GM21576 (cell line): ENCODE data around the gene CARM1.
"Not testable (repeated sequence)": the region's sequence is repeated elsewhere in the genome, so short reads cannot be mapped to it uniquely, and the experiment has no call there.

ENCODE experiments used
- ATAC-seq: cut with Tn5 transposase; IDR thresholded peaks from one replicate; pipeline ENCODE4 v1.9.1; 2021; ENCODE audit warnings: mild to moderate bottlenecking, moderate library complexity; ENCODE audit not compliant: unreplicated experiment

The CARM1 gene

GRCh38 chr19:10846500-10847202 is 24.7 kb upstream of the CARM1 start:
- no peak for ATAC-seq

- ATAC-seq: no peak
Observed at GRCh38 chr19:10848230-10848856, 23.0 kb upstream of the CARM1 start, which contains the start of gene C19orf38. Gene C19orf38 (plus strand): TSS chr19:10848415. CDS start chr19:10848509, 94 bp downstream.

GRCh38 chr19:10850631-10851030 is 20.7 kb upstream of the CARM1 start:
- no peak for ATAC-seq

DNA sequence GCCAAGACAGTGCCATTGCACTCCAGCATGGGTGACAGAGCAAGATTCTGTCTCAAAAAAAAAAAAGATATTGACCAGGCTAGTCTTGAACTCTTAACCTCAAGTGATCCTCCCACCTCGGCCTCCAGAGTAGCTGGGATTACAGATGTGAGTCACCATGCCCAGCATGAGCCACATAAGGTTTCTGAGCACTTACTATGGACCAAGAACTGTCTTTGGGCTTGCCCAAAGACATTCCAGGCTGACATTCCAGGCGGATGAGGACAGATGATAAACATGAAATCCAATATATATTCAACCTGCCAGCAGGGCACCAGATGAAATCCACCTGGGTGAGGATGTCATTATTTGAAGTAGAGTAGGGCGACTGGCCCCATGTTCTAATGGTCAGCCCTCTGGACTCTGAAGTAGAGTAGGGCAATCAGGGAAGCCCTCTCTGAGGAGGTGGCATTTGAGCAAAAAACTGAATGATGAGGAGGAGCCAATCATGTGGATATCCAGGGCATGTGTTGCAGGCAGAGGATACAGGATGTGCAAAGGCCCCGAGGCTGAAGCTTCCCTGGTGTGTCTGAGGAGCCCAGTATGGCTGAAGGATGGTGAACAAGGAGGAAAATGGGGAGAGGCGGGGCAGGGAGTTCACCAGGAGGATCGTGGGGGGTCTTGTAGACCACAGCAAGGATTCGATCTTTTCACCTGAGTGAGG is 19.1 kb upstream of the CARM1 start:
- no peak for ATAC-seq

GRCh38 chr19:10852941-10853340 is 18.4 kb upstream of the CARM1 start:
- no peak for ATAC-seq

DNA sequence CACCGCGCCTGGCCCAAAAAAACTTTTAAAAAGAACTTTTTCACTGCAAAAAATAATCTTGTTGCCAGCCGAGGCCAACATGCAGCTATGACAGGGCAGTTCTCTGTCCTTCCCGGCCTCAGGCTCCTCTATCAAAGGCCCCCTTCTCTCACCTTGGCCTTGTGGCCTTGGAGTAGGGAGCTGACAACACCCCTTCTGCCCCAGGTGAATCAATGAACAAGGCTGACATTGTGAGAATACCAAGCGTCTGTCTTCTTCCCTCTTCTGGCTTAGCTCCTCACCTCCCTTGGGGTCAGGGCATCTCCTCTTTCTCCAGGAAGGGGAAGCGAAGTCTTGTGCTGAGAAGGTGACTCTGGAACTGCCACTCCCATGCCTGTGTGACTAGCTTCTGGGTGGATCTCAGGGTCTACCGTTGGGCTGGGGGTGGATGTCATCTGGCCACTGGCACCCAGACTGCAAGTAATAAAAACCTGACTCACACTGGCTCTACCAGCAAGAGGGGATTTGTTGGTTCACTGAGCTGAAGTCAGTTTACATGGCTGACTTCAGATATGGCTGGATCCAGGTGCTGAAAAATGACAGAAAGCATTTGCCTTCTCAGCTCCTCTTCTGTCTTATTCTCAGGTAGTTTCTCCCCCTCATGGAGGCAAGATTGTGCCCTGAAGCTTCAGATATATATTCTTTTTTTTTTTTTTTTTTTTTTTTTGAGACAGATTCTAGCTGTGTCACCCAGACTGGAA is 16.8 kb upstream of the CARM1 start:
- no peak for ATAC-seq

- no peak for ATAC-seq
Observed at GRCh38 chr19:10855879-10856522, 15.4 kb upstream of the CARM1 start.

GRCh38 chr19:10856899-10857298 is 14.5 kb upstream of the CARM1 start:
- ATAC-seq: not testable (repeated sequence)

DNA sequence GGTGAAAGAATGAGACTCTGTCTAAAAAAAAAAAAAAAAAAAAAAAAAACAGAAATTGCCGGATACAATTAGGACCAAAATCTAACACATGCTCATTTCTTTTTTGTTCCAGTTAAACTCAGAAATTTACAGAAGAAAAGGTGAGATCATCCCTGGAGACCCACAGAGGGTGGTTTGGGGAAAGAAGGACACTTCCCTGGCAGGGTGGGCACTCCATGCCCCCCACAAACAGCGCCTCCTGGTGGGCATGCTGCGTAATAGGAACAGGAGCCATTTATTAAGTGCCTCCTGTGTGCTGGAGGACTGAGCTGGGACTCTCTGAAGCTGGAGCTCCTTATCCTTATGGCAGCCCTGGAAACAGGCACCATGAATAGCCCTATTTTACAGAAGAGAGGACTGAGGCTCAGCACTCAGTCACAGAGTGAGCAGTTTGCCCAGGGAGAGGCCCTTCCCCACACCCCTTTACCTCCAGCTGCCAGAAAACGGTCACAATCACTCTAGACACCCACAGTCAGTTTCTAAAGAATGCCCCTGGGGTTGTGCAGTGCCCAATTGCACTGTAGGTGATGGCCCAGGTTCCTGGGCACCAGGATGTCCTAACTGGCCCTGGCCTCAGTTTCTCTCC is 13.0 kb upstream of the CARM1 start:
- ATAC-seq: no peak

- ATAC-seq: no peak
Observed at GRCh38 chr19:10861103-10861651, 10.2 kb upstream of the CARM1 start.

DNA sequence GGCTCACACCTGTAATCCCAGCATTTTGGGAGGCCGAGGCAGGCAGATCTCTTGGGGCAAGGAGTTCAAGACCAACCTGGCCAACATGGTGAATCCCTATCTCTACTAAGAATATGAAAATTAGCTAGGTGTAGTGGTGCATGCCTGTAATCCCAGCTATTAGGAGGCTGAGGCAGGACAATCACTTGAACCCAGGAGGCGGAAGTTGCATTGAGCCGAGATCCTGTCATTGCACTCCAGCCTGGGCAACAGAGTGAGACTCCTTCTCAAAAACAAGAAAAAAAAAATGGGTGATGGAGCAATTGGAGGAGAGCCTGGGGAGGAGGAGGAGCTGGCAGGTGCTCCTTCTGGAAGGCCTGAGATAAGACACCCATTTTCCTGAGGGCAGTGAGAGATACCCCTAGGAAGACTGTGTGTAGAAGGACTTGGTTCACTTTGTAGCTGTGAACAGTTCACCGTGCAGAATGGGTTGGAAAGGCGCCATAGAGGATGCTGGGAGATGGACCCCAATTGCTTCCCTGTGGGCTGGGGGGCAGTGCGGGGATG is 8.7 kb upstream of the CARM1 start:
- ATAC-seq: no peak

DNA sequence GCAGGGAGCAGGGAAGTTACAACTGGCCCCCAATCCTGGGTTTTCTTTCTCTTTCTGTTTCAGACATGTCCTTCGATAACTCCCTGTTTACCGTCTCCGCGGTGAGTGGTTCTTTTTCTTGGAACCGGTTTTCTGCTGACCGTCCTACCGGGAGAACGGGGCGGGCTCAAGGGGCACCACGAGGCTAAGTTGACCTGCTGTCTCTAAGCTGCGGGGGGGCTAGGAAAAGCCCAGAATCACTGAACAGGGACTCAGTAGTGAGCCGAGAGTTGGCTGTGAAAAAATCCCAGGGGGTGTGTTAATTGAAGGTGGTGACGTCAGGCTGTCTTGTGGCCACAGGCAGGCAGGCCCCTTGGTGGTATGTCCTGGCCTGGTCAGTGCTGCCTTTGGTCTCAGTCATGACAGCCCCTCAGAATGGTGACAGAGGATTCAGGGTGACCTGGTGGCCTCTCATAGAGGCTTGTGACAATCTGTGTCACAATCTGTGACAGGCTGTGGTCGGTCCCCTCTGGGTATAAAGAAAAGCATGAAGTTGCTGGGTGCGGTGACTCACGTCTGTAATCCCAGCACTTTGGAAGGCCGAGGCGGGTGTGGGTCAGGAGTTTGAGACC is 8.1 kb upstream of the CARM1 start:
- no peak for ATAC-seq

DNA sequence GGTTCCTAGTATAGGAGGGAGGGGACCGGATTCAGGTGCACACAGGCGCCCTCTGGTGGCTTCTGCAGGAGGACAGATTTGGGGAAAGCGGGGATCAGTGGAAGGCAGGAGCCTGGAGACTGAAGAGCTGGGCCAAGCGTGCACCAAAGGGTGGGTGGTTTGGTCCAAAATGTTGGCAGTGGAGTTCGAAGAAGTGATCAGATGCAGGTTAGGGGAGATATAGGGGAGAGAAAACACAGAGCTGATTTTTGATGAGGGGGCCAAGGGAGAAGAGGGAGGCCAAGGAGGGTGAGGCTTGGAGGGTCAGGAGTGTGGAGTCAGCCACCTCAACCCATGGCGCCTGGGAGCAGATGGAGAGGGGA is 6.8 kb upstream of the CARM1 start:
- ATAC-seq: no peak

DNA sequence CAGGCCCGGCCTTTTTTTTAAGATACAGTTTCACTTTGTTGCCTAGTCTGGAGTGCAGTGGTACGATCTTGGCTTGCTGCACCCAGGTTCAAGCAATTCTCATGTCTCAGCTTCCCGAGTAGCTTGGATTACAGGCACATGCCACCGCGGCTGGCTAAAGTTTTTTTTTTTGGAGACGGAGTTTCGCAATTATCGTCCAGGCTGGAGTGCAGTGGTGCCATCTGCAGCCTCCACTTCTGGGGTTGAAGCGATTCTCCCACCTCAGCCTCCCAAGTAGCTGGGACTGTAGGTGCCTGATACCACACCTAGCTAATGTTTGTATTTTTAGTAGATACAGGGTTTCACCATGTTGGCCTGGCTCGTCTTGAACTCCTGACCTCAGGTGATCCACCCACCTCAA is 4.9 kb upstream of the CARM1 start:
- no peak for ATAC-seq

GRCh38 chr19:10868872-10869547 is 2.3 kb upstream of the CARM1 start:
- no peak for ATAC-seq

GRCh38 chr19:10869872-10870311 is 1.5 kb upstream of the CARM1 start:
- ATAC-seq: not testable (repeated sequence)

GRCh38 chr19:10870501-10870954 is 825 bp upstream of the CARM1 start:
- no peak for ATAC-seq

GRCh38 chr19:10871711-10872545 is 575 bp downstream of the CARM1 start:
- ATAC-seq: peak; percentile 4
